Measurements from ENCODE around the gene PDPK1. TPM values are rescaled to one million over a fixed set of nuclear protein-coding genes. Genes with fewer than 3 reads are reported as not detected.

Gene PDPK1
- total RNA-seq, 1 experiment from 2014 or later: 32.3 TPM

DNA sequence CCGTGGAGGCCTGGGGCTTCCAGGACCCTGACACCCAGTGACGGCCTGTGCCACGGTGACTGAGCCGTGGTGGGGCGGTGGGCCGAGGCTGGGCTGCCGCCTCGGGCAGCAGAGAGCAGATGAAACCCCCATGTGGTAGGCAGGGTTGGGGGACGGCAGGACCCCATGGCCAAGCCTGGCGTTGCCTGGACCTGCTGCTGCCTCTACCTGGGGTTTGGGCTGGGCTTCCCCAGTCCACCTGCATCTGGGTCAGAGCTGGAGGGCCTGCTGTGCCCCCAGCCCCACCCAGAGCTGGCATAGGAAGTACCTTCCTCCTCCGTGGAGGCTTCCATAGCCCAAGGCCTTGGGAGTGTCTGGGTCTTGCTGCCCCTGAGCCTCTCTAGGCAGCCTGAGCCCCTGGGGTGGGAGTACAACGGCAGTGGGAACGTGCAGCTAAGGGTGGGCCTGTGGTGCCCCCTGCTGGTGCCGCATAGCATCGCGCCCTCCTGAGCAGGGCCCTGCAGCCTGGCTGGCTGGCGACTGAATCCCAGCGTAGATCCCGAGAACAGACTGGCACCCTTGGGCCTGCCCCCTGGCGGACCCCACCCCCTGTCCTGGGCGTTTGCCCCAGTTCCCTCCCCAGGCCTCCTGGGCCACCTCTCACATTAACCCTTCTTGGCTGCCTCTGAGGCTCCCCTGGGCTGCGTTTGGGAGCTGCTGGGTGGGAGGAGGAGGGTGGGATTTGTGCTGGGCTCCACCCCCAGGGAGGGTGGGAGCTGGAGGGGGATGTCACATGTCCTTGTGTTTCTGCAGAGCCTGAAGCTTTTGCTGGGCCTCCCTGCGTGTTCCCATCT is 36.7 kb upstream of the PDPK1 start:
- TF ChIP-seq, protein P1, sequence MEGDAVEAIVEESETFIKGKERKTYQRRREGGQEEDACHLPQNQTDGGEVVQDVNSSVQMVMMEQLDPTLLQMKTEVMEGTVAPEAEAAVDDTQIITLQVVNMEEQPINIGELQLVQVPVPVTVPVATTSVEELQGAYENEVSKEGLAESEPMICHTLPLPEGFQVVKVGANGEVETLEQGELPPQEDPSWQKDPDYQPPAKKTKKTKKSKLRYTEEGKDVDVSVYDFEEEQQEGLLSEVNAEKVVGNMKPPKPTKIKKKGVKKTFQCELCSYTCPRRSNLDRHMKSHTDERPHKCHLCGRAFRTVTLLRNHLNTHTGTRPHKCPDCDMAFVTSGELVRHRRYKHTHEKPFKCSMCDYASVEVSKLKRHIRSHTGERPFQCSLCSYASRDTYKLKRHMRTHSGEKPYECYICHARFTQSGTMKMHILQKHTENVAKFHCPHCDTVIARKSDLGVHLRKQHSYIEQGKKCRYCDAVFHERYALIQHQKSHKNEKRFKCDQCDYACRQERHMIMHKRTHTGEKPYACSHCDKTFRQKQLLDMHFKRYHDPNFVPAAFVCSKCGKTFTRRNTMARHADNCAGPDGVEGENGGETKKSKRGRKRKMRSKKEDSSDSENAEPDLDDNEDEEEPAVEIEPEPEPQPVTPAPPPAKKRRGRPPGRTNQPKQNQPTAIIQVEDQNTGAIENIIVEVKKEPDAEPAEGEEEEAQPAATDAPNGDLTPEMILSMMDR (IDR thresholded peaks at IDR 0.05; ENCODE audit: unreplicated experiment): peak; percentile 99
- POLR2A ChIA-PET: interaction anchor here (0.6 to 1.6 kb wide), 5 partner anchors 12 to 249 kb away, joined by 3 to 11 read pairs (median 4); partner anchors contain the start of genes CCNF and ECI1
- H3K4me1 Mint-ChIP-seq (ENCODE audit: insufficient read depth, unreplicated experiment): peaks cover 5% of the 10 kb centered on the region

DNA sequence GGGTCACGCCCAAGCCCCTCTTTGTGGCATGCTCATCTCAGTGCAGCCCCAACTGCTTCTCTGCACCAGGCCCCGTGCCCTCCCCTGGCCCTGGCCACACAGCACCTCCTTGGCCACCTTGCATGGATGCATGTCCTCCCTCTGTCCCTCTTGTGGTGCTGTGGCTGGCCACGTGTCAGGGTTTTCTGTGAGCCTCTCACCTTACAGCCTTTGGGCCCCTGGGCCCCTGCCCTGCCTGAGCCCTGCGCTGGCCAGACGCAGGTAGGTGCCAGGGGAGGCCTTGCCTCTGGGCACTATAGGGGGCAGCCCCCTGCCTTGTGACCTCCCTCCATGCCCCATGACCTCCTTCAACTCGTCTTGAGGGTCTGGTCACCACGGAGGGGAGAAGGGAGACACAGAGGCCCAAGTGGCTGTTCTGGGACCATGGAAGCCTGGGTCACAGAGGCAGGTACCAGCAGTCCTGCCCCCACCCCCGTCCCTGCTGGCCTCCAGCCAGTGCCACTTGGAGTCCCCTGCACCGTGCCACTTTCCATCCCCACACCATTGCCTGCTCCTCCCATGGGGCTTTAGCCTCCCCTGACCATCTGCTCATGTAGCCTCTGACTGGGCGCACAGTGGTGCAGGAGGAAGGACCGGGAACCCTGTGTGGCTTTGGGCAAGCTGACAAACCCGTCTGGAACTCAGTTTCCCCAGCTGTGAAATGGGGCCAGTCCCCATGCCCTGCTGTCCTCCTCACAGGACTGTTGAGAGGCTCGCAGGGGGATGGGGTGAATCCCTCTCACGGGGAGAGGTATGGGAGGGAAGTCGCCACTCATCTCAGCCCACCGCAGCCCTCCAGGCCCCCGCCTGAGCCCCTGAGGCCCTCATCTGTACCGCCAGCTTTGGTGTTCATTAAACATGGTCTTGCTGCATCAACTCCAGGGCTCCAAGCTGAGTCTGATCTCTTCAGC is 35.6 kb upstream of the PDPK1 start:
- H3K9me3 Mint-ChIP-seq (ENCODE audit: unreplicated experiment): no peaks in the 10 kb centered on the region
- H3K4me3 Mint-ChIP-seq (ENCODE audit: unreplicated experiment): no peak overlapping the region
- ChIA-PET POLR2A (interaction anchor here (1.4 to 1.5 kb wide), 3 partner anchors 72 to 250 kb away, joined by 4 to 11 read pairs (median 4); partner anchors contain the start of genes CCNF and ECI1), CTCF (interaction anchor here (0.6 to 2.8 kb wide), 16 partner anchors 8 to 305 kb away, joined by 3 to 15 read pairs (median 4); partner anchors contain the start of gene CCNF)
- H3K36me3 Mint-ChIP-seq (ENCODE audit: insufficient read depth, unreplicated experiment): peaks cover 8% of the 10 kb centered on the region
- TF ChIP-seq, protein P1 (IDR thresholded peaks at IDR 0.05; ENCODE audit: unreplicated experiment): no peak
- H3K4me1 Mint-ChIP-seq (ENCODE audit: insufficient read depth, unreplicated experiment): peaks cover 5% of the 10 kb centered on the region
- no peak for DNase-seq (ENCODE audit: unreplicated experiment)
- BruUV-seq (replicated peaks): no TSS peak
- intact Hi-C loops (cut with micrococcal nuclease): loop anchor here (1.0 to 2.0 kb wide), 2 partner anchors 162 to 307 kb away; partner anchors contain the start of gene ABCA3
- no peak overlapping the region for H3K27ac Mint-ChIP-seq (ENCODE audit: low read depth, unreplicated experiment)
- H3K27me3 Mint-ChIP-seq (ENCODE audit: insufficient read depth, unreplicated experiment): no peaks in the 10 kb centered on the region

More for the DNA sequence above, 36.7 kb upstream of the PDPK1 start:
- BruUV-seq (replicated peaks): no TSS peak
- CTCF ChIA-PET: interaction anchor here (0.6 to 2.8 kb wide), 19 partner anchors 9 to 304 kb away, joined by 3 to 15 read pairs (median 4); partner anchors contain the start of gene CCNF
- intact Hi-C loops (cut with micrococcal nuclease): loop anchor here (1.0 to 2.0 kb wide), 2 partner anchors 161 to 306 kb away; partner anchors contain the start of gene ABCA3
- no peaks in the 10 kb centered on the region for H3K27me3 Mint-ChIP-seq (ENCODE audit: insufficient read depth, unreplicated experiment)
- peak; percentile 62 for DNase-seq (ENCODE audit: unreplicated experiment)
- no peak overlapping the region for H3K4me3 Mint-ChIP-seq (ENCODE audit: unreplicated experiment)
- H3K27ac Mint-ChIP-seq (ENCODE audit: low read depth, unreplicated experiment): no peak overlapping the region
- H3K36me3 Mint-ChIP-seq (ENCODE audit: insufficient read depth, unreplicated experiment): peaks cover 13% of the 10 kb centered on the region
- no peaks in the 10 kb centered on the region for H3K9me3 Mint-ChIP-seq (ENCODE audit: unreplicated experiment)

DNA sequence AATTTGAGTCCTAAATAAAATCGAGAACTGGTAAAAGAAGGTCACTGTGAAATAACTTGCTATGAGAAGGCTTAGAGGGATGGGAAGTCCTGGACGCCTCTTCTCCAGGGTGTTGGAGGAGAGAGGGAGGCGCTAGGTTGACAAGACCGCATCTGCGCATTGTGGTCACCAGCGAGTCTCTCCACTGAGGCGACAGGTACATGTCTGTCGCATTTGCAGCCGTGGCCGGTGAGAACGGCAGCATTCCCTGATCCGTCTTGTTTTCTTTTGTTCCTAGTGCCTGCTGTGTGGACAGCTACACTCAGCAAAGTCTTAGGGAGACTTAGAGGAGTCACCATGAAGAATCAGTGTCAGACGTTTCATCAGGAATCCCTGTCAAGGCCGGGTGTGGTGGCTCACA is 32.1 kb upstream of the PDPK1 start:
- Mint-ChIP-seq H3K4me3 (ENCODE audit: unreplicated experiment) (no peak overlapping the region), H3K4me1 (ENCODE audit: insufficient read depth, unreplicated experiment) (no peaks in the 10 kb centered on the region), H3K36me3 (ENCODE audit: insufficient read depth, unreplicated experiment) (no peaks in the 10 kb centered on the region), H3K27ac (ENCODE audit: low read depth, unreplicated experiment) (peak overlapping the region; percentile 7), H3K9me3 (ENCODE audit: unreplicated experiment) (no peaks in the 10 kb centered on the region), H3K27me3 (ENCODE audit: insufficient read depth, unreplicated experiment) (no peaks in the 10 kb centered on the region)
- no TSS peak for BruUV-seq (replicated peaks)
- TF ChIP-seq, protein P1 (IDR thresholded peaks at IDR 0.05; ENCODE audit: unreplicated experiment): no peak
- intact Hi-C loops (cut with micrococcal nuclease): no loop called here
- ChIA-PET CTCF (interaction anchor here (0.5 kb wide), 1 partner anchor 88 kb away, joined by 3 read pairs; no protein-coding TSS in a partner anchor), POLR2A (interaction anchor here (0.6 kb wide), 1 partner anchor 254 kb away, joined by 3 read pairs; the partner anchor contains the start of gene ECI1)
- no peak for DNase-seq (ENCODE audit: unreplicated experiment)

Measured in MCF 10A (cell line).